WI38 (cell line): ENCODE measurements around the gene BRD3.

Source experiments
- H3K4me3 ChIP-seq: 2 replicates; pipeline ENCODE4 v1.5.1; 2011; ENCODE audit warnings: low read depth, mild to moderate bottlenecking, control low read depth, low read length
- TF ChIP-seq, protein P1 (sequence below): IDR thresholded peaks from 2 replicates; pipeline ENCODE4 v1.5.1; 2012; ENCODE audit warnings: low read depth, mild to moderate bottlenecking, control low read depth, low read length

The BRD3 gene

DNA sequence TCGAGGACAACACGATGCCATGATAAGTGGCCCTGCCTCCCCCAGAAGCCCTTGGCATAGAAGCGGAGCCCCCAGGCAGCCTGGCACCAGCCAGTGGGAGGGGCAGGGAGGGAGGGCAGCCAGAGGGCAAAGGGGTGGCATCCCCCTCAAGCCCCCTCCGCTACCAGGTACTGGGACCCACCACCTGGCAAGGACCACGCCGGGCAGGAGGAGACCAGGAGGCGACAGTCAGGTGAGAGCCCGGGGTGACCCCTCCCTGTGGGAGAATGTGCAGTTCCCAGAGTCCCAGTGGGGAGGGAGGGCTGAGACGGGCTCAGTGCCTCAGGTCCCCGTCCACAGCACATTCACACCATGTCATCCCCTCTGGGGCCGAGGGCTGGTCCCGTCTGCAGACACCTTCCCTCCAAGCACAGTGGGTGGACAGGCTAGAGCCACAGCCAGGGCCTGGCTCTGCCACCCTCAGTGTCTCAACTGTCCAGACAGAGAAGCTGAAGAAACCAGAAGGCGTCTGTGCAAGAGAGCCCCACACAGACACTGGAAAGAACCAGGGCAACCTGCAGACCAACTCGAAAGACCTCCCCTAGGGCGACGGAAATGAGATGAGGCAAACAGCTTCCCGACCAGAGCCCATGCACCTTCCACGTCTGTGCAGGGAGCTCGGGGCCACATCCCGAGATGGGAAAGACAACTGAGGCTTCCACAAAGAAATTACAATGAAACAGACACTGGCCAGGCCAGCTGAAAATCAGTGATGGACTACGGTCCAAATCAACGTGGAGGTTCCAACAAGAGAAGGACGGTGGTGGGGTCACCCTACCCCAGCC is 11.1 kb downstream of the BRD3 start:
- H3K4me3 ChIP-seq, result no peak overlapping the region
- TF ChIP-seq, protein P1, sequence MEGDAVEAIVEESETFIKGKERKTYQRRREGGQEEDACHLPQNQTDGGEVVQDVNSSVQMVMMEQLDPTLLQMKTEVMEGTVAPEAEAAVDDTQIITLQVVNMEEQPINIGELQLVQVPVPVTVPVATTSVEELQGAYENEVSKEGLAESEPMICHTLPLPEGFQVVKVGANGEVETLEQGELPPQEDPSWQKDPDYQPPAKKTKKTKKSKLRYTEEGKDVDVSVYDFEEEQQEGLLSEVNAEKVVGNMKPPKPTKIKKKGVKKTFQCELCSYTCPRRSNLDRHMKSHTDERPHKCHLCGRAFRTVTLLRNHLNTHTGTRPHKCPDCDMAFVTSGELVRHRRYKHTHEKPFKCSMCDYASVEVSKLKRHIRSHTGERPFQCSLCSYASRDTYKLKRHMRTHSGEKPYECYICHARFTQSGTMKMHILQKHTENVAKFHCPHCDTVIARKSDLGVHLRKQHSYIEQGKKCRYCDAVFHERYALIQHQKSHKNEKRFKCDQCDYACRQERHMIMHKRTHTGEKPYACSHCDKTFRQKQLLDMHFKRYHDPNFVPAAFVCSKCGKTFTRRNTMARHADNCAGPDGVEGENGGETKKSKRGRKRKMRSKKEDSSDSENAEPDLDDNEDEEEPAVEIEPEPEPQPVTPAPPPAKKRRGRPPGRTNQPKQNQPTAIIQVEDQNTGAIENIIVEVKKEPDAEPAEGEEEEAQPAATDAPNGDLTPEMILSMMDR, result no peak

DNA sequence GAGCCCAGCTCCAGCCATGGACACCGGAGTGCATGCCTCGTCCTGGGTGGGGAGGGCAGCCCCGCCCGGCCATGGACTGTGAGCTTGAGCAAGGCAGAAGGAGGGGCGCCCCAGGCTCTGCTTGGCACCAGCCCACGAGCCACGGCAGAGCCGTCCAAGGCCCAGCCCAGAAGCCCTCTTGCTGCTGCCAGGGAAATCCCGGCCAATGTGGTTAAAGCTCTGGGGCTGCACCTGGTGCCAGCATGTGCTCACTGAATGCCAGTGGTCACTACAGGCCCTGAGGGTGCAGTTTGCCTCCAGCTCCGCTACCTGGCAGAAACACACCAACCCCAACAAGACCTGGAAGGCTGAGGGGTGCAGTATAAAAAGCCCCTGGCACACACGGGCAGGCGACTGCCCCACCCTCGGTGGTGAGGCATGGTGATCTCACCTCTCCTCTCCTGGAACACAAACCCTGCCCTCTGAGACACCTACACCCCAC is 11.8 kb downstream of the BRD3 start:
- TF ChIP-seq, protein P1, result no peak
- no peak overlapping the region for H3K4me3 ChIP-seq

DNA sequence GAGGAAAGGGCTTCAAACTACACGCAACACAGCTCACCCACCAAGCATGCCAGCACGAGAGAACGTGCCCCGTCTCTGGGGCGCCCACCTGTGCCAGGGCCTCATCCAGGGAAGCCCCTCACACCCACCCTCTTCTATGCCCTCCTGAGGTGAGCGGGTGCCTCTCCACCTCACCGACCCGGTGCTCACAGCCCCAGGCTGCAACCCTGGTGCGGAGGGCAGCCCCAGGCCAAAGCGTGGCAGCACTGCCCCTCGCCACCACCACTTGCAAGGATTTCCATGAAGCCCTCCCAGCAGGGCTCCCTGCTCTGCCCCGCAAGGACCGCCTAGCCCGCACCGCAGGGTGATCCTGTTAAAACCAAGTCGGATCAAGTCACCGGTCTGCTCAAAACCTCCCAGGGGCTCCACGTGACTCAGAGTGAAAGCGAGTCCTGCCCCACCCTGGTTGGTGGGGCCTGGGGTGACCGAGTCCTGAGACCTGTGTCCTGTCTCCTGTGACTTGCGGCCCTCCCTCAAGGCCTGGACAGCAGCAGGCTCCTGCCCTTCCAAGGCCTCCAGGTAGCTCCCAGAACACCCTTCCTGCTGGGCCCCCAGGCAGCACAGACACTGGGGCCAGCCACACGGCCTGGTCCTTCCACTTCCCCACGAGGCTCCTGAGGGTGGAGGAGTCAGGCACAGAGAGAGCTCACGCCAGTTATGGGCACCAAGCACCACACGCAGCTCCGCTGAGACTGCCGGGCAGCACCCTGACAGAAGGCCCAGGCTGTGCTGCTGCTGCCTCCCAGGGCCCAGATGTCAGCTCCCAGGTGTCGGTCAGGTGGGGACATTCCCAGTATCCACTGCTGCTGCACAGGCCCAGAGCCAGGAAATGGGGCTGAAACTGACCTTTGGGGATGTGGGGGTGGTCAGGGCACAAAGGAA is 12.7 kb downstream of the BRD3 start:
- no peak overlapping the region for H3K4me3 ChIP-seq
- TF ChIP-seq, protein P1, result no peak

DNA sequence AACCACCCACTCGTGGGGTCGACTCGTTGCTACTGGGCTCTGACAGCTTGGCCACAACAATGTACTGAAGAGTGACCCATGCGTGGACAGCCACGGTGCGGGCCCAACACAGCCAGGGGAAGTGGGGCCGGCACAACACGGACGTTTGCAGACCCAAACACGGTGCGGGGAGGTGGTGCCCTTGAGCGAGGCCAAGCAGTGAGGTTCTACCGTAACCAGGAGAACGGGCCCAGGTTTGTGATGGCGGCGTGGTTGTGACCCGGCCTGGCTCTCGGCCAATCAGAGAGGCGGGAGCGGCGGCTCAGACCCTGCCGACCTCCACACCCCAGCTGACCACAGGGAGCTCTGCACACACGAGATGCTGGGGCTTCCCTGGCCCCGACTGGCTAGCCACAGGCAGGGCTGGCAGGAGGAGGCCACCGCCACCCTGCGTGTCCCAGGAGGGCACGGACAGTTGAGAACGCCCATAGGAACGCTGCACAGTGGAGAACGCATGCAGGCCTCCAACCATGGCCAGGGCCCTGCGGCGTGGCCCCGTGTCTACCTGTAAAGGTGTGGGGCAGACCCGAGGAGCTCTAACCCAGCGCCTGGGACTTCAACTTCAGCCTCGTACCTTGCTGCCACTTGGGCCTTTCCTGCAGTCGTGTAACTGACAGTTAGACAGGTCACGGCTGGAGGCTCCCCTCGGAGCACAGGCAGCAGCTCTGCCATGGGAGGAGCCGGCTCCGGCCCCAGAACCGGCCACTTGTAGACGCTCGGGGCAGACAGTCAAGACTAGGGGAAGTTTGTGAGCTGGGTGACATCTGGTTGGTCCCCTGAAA is 13.7 kb downstream of the BRD3 start:
- no peak overlapping the region for H3K4me3 ChIP-seq
- TF ChIP-seq, protein P1, result no peak

DNA sequence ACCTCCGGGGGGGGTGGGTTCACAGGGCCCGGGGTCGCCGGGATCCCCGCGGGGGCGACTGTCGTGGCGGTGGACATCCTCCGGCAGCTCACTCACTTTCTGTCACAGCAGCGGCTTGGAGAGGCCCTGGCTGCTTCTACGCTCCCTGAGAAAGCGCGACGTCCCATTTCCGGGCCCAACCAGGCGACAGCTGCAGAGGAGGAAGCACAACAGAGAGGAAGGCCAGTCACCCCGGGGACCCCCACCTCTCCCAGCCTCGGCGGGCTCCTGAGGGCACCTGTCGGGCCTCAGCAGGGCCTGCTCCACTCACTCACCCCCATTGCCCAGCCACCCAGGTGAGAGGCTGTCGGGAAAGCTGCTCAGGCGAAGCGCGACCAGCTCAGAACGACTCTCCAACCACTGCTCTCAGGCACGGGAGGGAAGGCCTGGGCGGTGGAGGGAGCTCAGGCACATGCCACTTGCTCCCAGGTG is 14.4 kb downstream of the BRD3 start:
- no peak overlapping the region for H3K4me3 ChIP-seq
- TF ChIP-seq, protein P1, result no peak

DNA sequence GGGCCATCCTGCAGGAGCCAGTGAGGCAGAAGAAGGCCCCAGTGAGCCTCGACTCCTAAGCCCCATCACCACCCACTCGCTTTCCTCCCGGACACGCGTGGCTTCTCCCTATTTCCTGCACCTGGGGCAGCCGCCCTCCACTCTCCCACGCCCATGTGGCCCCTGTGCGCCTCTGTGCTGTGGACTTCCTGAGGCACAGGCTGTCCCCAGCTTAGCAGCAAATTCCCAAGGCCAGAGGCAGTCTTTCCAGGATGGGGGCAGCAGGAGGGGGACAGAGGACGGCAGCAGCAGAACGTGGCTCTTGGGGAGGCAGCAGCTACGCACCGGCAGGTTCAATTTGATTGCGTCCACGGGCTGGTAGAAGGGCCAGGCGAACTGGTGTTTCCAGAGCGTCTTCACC is 14.9 kb downstream of the BRD3 start:
- no peak overlapping the region for H3K4me3 ChIP-seq
- TF ChIP-seq, protein P1, result no peak
